Keratinocyte (primary cell): Measurements from ENCODE around the gene TBX21. TPM values are rescaled to one million over a fixed set of nuclear protein-coding genes. Genes with fewer than 3 reads are reported as not detected.
A peak's percentile ranks its signal among the peaks of the same experiment; 100 is the strongest.

Source experiments
- DNase-seq: peaks from one replicate; pipeline ENCODE4 v3.0.0-alpha.2; 2011; ENCODE audit warnings: low read depth, missing footprints, low spot score
- FAIRE-seq: peaks from 2 replicates; lab custom pipeline; 2011; peaks lifted over from hg19 to GRCh38; lab: Jason Lieb, UNC
- H2AFZ ChIP-seq: 2 replicates; pipeline ENCODE4 v1.6.0; 2012; ENCODE audit warnings: low read length, control low read depth, inconsistent platforms; ENCODE audit not compliant: control insufficient read depth
- H3K27ac ChIP-seq: 2 replicates; pipeline ENCODE4 v1.5.1; 2011; ENCODE audit warnings: low read length; ENCODE audit not compliant: control insufficient read depth, insufficient read depth
- H3K27me3 ChIP-seq: 3 replicates; pipeline ENCODE4 v1.6.0; 2011; ENCODE audit warnings: low read length; ENCODE audit not compliant: control insufficient read depth, insufficient read depth; ENCODE audit errors: extremely low read depth
- H3K36me3 ChIP-seq, 2 experiments: 2 replicates in 1 of 2; 3 replicates in 1 of 2; pipeline ENCODE4 v1.5.1; 2011; ENCODE audit warnings: low read length in 2 of 2, mild to moderate bottlenecking in 1 of 2; ENCODE audit not compliant: control insufficient read depth in 2 of 2, insufficient read depth in 2 of 2; ENCODE audit errors: extremely low read depth in 1 of 2
- H3K4me1 ChIP-seq: 3 replicates; pipeline ENCODE4 v1.5.1; 2011; ENCODE audit warnings: low read length; ENCODE audit not compliant: control insufficient read depth, insufficient read depth; ENCODE audit errors: extremely low read depth
- H3K4me2 ChIP-seq: 3 replicates; pipeline ENCODE4 v1.6.0; 2011; ENCODE audit warnings: low read depth, low read length; ENCODE audit not compliant: control insufficient read depth, insufficient read depth; ENCODE audit errors: extremely low read depth
- H3K4me3 ChIP-seq, 3 experiments: fragments of 200-600 bp in 1 of 3; sonication (generic) in 1 of 3; 2 replicates in 2 of 3; 3 replicates in 1 of 3; pipeline ENCODE4 v1.5.1; 2011 to 2016; ENCODE audit warnings: low read length in 3 of 3, mild to moderate bottlenecking in 3 of 3, control low read depth in 2 of 3, inconsistent platforms in 1 of 3, low read depth in 1 of 3, mixed read lengths in 1 of 3, mixed run types in 1 of 3, moderate library complexity in 1 of 3; ENCODE audit not compliant: control insufficient read depth in 2 of 3, insufficient read depth in 2 of 3; ENCODE audit errors: extremely low read depth in 1 of 3
- H3K79me2 ChIP-seq: 2 replicates; pipeline ENCODE4 v1.6.0; 2012; ENCODE audit warnings: low read length; ENCODE audit not compliant: control insufficient read depth, insufficient read depth
- H3K9ac ChIP-seq: 3 replicates; pipeline ENCODE4 v1.6.0; 2011; ENCODE audit warnings: low read length; ENCODE audit not compliant: control insufficient read depth, insufficient read depth; ENCODE audit errors: extremely low read depth
- H3K9me1 ChIP-seq: 3 replicates; pipeline ENCODE4 v1.6.0; 2011; ENCODE audit warnings: low read length; ENCODE audit not compliant: control insufficient read depth, insufficient read depth; ENCODE audit errors: extremely low read depth
- H3K9me3 ChIP-seq: 2 replicates; pipeline ENCODE4 v1.5.1; 2012; ENCODE audit warnings: low read depth, low read length; ENCODE audit not compliant: control insufficient read depth
- H4K20me1 ChIP-seq: 3 replicates; pipeline ENCODE4 v1.6.0; 2011; ENCODE audit warnings: low read length; ENCODE audit not compliant: control insufficient read depth, insufficient read depth; ENCODE audit errors: extremely low read depth
- EZH2 ChIP-seq: IDR thresholded peaks from one replicate; pipeline ENCODE4 v1.6.1; 2012; ENCODE audit warnings: inconsistent platforms, mild to moderate bottlenecking, low read length, moderate library complexity
- dilution Hi-C: fragments of 300-500 bp; cut with MboI; formaldehyde crosslinking; loops from one replicate; pipeline ENCODE4 v1.7.0; 2020; ENCODE audit warnings: low sequenced_read_pairs; ENCODE audit not compliant: extremely low pct_ligation_motif_present
- polyA minus RNA-seq, 3 experiments: library from RNA; depleted of rRNA, polyadenylated mRNA; stranded (reverse); fragments of >200 nt; gene quantifications; 1 replicate in 1 of 3; 2 replicates in 1 of 3; 3 replicates in 1 of 3; pipeline ENCODE4 v1.2.3, GENCODE V29; 2011
- polyA plus RNA-seq, 5 experiments: library from polyadenylated mRNA; depleted of rRNA in 3 of 5; stranded (reverse) in 3 of 5; stranded (forward) in 1 of 5; unstranded in 1 of 5; fragments of >200 nt; gene quantifications; 1 replicate in 1 of 5; 2 replicates in 3 of 5; 3 replicates in 1 of 5; pipeline versions ENCODE4 v1.2.1 to v1.2.3, GENCODE V29; 2011 to 2012; ENCODE audit warnings: missing spikeins in 2 of 5, low read depth in 1 of 5, low replicate concordance in 1 of 5
- TF ChIP-seq, protein P1 (sequence below), 3 experiments: IDR thresholded peaks in 1 of 3; conservative IDR thresholded peaks in 1 of 3; optimal IDR thresholded peaks in 1 of 3; 2 replicates in 2 of 3; 3 replicates in 1 of 3; pipeline versions ENCODE3 to v1.5.1; 2011; ENCODE audit warnings: low read length in 3 of 3, mild to moderate bottlenecking in 3 of 3, moderate library complexity in 2 of 3, control low read depth in 1 of 3, inconsistent platforms in 1 of 3; ENCODE audit not compliant: insufficient read depth in 2 of 3; ENCODE audit errors: extremely low read depth in 1 of 3

TBX21 gene, protein sequence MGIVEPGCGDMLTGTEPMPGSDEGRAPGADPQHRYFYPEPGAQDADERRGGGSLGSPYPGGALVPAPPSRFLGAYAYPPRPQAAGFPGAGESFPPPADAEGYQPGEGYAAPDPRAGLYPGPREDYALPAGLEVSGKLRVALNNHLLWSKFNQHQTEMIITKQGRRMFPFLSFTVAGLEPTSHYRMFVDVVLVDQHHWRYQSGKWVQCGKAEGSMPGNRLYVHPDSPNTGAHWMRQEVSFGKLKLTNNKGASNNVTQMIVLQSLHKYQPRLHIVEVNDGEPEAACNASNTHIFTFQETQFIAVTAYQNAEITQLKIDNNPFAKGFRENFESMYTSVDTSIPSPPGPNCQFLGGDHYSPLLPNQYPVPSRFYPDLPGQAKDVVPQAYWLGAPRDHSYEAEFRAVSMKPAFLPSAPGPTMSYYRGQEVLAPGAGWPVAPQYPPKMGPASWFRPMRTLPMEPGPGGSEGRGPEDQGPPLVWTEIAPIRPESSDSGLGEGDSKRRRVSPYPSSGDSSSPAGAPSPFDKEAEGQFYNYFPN
- polyA plus RNA-seq (not detected in 3 replicates), polyA minus RNA-seq (not detected in 3 replicates)
- not detected for polyA plus RNA-seq (2011; ENCODE audit: low read depth)
- not detected in 2 replicates for polyA plus RNA-seq (2011; cell fraction: cytosol; rRNA removed)
- polyA plus RNA-seq (2011; cell fraction: nucleus; rRNA removed), result not detected in 2 replicates
- polyA plus RNA-seq (2012; ENCODE audit: low replicate concordance), result not detected in 2 replicates
- polyA minus RNA-seq (2011; cell fraction: cytosol; rRNA and poly(A)+ RNA removed), result not detected
- polyA minus RNA-seq (2011; cell fraction: nucleus; rRNA and poly(A)+ RNA removed), result not detected in 2 replicates

DNA sequence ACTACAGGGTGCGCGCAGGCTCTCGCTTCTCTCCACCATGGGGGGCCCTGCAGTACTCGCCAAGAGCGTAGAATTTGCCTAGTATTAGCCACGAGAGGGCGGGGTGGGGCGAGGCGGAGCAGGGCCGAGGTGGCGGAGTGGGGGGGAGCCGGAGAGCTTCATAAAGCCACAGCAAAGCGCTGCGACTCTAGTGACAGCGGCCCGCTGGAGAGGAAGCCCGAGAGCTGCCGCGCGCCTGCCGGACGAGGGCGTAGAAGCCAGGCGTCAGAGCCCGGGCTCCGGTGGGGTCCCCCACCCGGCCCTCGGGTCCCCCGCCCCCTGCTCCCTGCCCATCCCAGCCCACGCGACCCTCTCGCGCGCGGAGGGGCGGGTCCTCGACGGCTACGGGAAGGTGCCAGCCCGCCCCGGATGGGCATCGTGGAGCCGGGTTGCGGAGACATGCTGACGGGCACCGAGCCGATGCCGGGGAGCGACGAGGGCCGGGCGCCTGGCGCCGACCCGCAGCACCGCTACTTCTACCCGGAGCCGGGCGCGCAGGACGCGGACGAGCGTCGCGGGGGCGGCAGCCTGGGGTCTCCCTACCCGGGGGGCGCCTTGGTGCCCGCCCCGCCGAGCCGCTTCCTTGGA, at the start of gene TBX21:
Gene TBX21 (plus strand): TSS at position 190 of the 627 bp plus-strand sequence. CDS start 219 bp downstream, at position 409.
- TF ChIP-seq, protein P1, sequence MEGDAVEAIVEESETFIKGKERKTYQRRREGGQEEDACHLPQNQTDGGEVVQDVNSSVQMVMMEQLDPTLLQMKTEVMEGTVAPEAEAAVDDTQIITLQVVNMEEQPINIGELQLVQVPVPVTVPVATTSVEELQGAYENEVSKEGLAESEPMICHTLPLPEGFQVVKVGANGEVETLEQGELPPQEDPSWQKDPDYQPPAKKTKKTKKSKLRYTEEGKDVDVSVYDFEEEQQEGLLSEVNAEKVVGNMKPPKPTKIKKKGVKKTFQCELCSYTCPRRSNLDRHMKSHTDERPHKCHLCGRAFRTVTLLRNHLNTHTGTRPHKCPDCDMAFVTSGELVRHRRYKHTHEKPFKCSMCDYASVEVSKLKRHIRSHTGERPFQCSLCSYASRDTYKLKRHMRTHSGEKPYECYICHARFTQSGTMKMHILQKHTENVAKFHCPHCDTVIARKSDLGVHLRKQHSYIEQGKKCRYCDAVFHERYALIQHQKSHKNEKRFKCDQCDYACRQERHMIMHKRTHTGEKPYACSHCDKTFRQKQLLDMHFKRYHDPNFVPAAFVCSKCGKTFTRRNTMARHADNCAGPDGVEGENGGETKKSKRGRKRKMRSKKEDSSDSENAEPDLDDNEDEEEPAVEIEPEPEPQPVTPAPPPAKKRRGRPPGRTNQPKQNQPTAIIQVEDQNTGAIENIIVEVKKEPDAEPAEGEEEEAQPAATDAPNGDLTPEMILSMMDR (optimal IDR thresholded peaks at IDR 0.05 in 1 of 3, IDR thresholded peaks at IDR 0.05 in 1 of 3, conservative IDR thresholded peaks at IDR 0.05 in 1 of 3; ENCODE audit: extremely low read depth in 1 of 3, insufficient read depth in 2 of 3, low read length in 3 of 3), result peak in 2 of 3 experiments; percentile 28 to 33
- TF ChIP-seq EZH2, result no peak
- Histone ChIP-seq H3K9me1 (no peaks in the 10 kb centered on the region), H3K4me2 (peak within 1 kb of the TSS; percentile 32), H3K36me3 (no peaks in the 10 kb centered on the region), H3K27me3 (peaks cover 60% of the 10 kb centered on the region), H2AFZ (peak within 1 kb of the TSS; percentile 6), H3K9me3 (no peaks in the 10 kb centered on the region), H3K4me1 (no peaks in the 10 kb centered on the region), H3K27ac (no peak within 1 kb of the TSS), H4K20me1 (no peaks in the 10 kb centered on the region), H3K79me2 (no peaks in the 10 kb centered on the region), H3K9ac (no peak within 1 kb of the TSS), H3K4me3 (peak within 1 kb of the TSS in 1 of 3 experiments; percentile 18)
- dilution Hi-C loops, result no loop called here
- FAIRE-seq (no peak), DNase-seq (no peak)

GRCh38 chr17:47684025-47684424, 49.0 kb upstream of the TBX21 start:
- Histone ChIP-seq H3K79me2 (no peaks in the 10 kb centered on the region), H3K4me2 (no peak overlapping the region), H3K4me1 (no peaks in the 10 kb centered on the region), H3K4me3 (no peak overlapping the region), H2AFZ (no peak overlapping the region), H3K27me3 (no peaks in the 10 kb centered on the region), H3K9ac (no peak overlapping the region), H3K9me3 (no peaks in the 10 kb centered on the region), H4K20me1 (peaks cover 5% of the 10 kb centered on the region), H3K36me3 (peaks cover 28 to 50% of the 10 kb centered on the region in 2 experiments), H3K9me1 (no peaks in the 10 kb centered on the region), H3K27ac (no peak overlapping the region)
- dilution Hi-C loops, result no loop called here
- no peak for TF ChIP-seq EZH2
- DNase-seq, result no peak
- no peak for FAIRE-seq
